Suprapubic skin (tissue), 4 donors: Measurements from ENCODE around the gene CEND1.

ENCODE experiments used
- EP300 ChIP-seq: sonication (generic); formaldehyde crosslinking; IDR thresholded peaks from one replicate; pipeline ENCODE4 v1.6.1; 2017; ENCODE audit warnings: antibody characterized with exemption
- POLR2A ChIP-seq, 2 donors: fragments of 450-650 bp; IDR thresholded peaks; one replicate each; pipeline ENCODE4 v1.6.1; 2017; ENCODE audit warnings: antibody characterized with exemption in 2 of 2, mild to moderate bottlenecking in 2 of 2, moderate library complexity in 2 of 2
- POLR2AphosphoS5 ChIP-seq, 3 donors: sonication (generic); formaldehyde crosslinking; IDR thresholded peaks; one replicate each; pipeline ENCODE4 v1.6.1; 2017; ENCODE audit warnings: antibody characterized with exemption in 3 of 3
- TF ChIP-seq, protein P1 (sequence below), 2 donors: fragments of 200-600 bp in 1 of 2; fragments of 450-650 bp in 1 of 2; sonication (generic) in 1 of 2; IDR thresholded peaks; one replicate each; pipeline ENCODE4 v1.5.1; 2016 to 2019; ENCODE audit warnings: antibody characterized with exemption in 2 of 2, mild to moderate bottlenecking in 1 of 2, moderate library complexity in 1 of 2

DNA sequence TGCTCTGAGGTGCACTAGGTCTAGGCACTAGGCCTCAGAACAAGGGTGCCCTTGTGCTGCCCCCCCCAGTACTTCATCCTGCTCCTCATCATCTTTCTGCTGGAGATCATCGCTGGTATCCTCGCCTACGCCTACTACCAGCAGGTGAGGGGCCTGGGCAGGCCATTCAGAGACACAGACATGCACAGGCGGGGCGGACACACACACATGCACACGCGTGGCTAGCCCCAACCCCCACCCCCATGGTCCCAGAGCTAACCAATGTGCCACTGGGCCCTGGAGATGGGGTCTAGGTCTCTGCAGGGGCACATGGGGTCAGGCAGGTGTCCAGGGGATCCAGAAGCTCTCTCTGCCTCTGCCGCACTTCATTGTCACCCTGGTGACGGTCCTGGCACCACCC, 46.8 kb upstream of the CEND1 start:
- TF ChIP-seq POLR2A (IDR thresholded peaks at IDR 0.05): no peak
- TF ChIP-seq, protein P1, sequence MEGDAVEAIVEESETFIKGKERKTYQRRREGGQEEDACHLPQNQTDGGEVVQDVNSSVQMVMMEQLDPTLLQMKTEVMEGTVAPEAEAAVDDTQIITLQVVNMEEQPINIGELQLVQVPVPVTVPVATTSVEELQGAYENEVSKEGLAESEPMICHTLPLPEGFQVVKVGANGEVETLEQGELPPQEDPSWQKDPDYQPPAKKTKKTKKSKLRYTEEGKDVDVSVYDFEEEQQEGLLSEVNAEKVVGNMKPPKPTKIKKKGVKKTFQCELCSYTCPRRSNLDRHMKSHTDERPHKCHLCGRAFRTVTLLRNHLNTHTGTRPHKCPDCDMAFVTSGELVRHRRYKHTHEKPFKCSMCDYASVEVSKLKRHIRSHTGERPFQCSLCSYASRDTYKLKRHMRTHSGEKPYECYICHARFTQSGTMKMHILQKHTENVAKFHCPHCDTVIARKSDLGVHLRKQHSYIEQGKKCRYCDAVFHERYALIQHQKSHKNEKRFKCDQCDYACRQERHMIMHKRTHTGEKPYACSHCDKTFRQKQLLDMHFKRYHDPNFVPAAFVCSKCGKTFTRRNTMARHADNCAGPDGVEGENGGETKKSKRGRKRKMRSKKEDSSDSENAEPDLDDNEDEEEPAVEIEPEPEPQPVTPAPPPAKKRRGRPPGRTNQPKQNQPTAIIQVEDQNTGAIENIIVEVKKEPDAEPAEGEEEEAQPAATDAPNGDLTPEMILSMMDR (IDR thresholded peaks at IDR 0.05): no peak
- TF ChIP-seq POLR2AphosphoS5 (IDR thresholded peaks at IDR 0.05): no peak
- TF ChIP-seq EP300: no peak
